K562 (cell line): Measurements from ENCODE around the gene HMGXB3. TPM values are rescaled to one million over a fixed set of nuclear protein-coding genes. Genes with fewer than 3 reads are reported as not detected.

ENCODE experiments used
- ATAC-seq: fragments of 200-7000 bp; cut with Tn5 transposase; 3 replicates; pipeline ENCODE4 v1.9.1; 2020; ENCODE audit warnings: moderate library complexity
- BruUV-seq: library from RNA; stranded (reverse); fragments of 400-500 nt; replicated peaks from 2 replicates; lab custom pipeline; 2021; lab: Mats Ljungman, UMichigan
- CTCF ChIA-PET: fragments of 300-600 bp; formaldehyde crosslinking; extraction: SDS; loops from one replicate; lab custom pipeline; 2021; ENCODE audit warnings: low intra/inter-chr PET ratio; lab: Yijun Ruan, JAX
- POLR2A ChIA-PET: fragments of 300-600, 350-650 bp; sonication (Branson Sonifier 250); formaldehyde crosslinking; extraction: SDS; loops from one replicate; lab custom pipeline; 2021; ENCODE audit warnings: antibody characterized with exemption, inconsistent platforms; lab: Yijun Ruan, JAX
- DNase-seq, 4 experiments: peaks; one replicate each; pipeline versions ENCODE4 v3.0.0 to v3.0.0-alpha.2; 2011 to 2018; ENCODE audit warnings: low spot score in 3 of 4, mixed read lengths in 3 of 4; ENCODE audit errors: extremely low read depth in 1 of 4
- FAIRE-seq: peaks from 2 replicates; lab custom pipeline; 2011; peaks lifted over from hg19 to GRCh38; lab: Jason Lieb, UNC
- H2AFZ ChIP-seq: 2 replicates; pipeline ENCODE4 v1.6.0; 2011; ENCODE audit warnings: low read depth, low read length, control low read depth, inconsistent platforms
- H3K27ac ChIP-seq: fragments of 200-600 bp; 3 replicates; pipeline ENCODE4 v1.8.0; 2011; ENCODE audit warnings: low read depth, mild to moderate bottlenecking, control low read depth, inconsistent platforms, low read length, moderate library complexity, mixed read lengths; ENCODE audit errors: extremely low read depth
- H3K27me3 ChIP-seq, 2 experiments: fragments of 300-600 bp in 1 of 2; 2 replicates in 1 of 2; 3 replicates in 1 of 2; pipeline versions ENCODE4 v1.6.0 to v1.8.0; 2011; ENCODE audit warnings: inconsistent platforms in 2 of 2, low read length in 2 of 2, mild to moderate bottlenecking in 1 of 2, mixed read lengths in 1 of 2, moderate library complexity in 1 of 2; ENCODE audit not compliant: control insufficient read depth in 2 of 2, insufficient read depth in 2 of 2
- H3K36me3 ChIP-seq: fragments of 300-600 bp; 3 replicates; pipeline ENCODE4 v1.8.0; 2011; ENCODE audit warnings: mild to moderate bottlenecking, low read length, inconsistent platforms; ENCODE audit not compliant: control insufficient read depth, insufficient read depth
- H3K4me1 ChIP-seq, 2 experiments: fragments of 200-600 bp in 1 of 2; replicated peaks in 1 of 2; 2 replicates in 1 of 2; 3 replicates in 1 of 2; pipeline versions ENCODE4 v1.5.1 to v1.8.0; 2011; ENCODE audit warnings: inconsistent platforms in 2 of 2, low read length in 2 of 2, mild to moderate bottlenecking in 1 of 2, mixed read lengths in 1 of 2, moderate library complexity in 1 of 2; ENCODE audit not compliant: control insufficient read depth in 2 of 2, insufficient read depth in 2 of 2
- H3K4me2 ChIP-seq: 2 replicates; pipeline ENCODE4 v1.6.1; 2011; ENCODE audit warnings: low read length, control low read depth, inconsistent platforms, mixed read lengths; ENCODE audit not compliant: insufficient read depth
- H3K4me3 ChIP-seq: fragments of 200-600 bp; sonication (generic), shearing (Covaris generic); 2 replicates; pipeline ENCODE4 v1.5.1; 2016; ENCODE audit warnings: control low read depth, inconsistent platforms
- H3K79me2 ChIP-seq: fragments of 200-600 bp; 3 replicates; pipeline ENCODE4 v1.8.0; 2011; ENCODE audit warnings: low read length, inconsistent platforms; ENCODE audit not compliant: control insufficient read depth, insufficient read depth
- H3K9ac ChIP-seq, 2 experiments: 2 replicates each; pipeline versions ENCODE4 v1.6.0 to v1.6.1; 2011; ENCODE audit warnings: low read depth in 2 of 2, low read length in 2 of 2, control low read depth in 1 of 2, inconsistent platforms in 1 of 2, mild to moderate bottlenecking in 1 of 2, mixed read lengths in 1 of 2; ENCODE audit not compliant: insufficient read depth in 1 of 2
- H3K9me1 ChIP-seq: one replicate; pipeline ENCODE4 v1.6.0; 2011; ENCODE audit warnings: inconsistent platforms, mild to moderate bottlenecking, low read length, moderate library complexity; ENCODE audit not compliant: control insufficient read depth, insufficient read depth
- H3K9me3 ChIP-seq: replicated peaks from 2 replicates; pipeline ENCODE4 v1.5.1; 2011; ENCODE audit warnings: low read depth, low read length, inconsistent platforms; ENCODE audit not compliant: control insufficient read depth, insufficient read depth
- H4K20me1 ChIP-seq: replicated peaks from 2 replicates; pipeline ENCODE4 v1.6.1; 2011; ENCODE audit warnings: low read length, inconsistent platforms, mixed read lengths; ENCODE audit not compliant: control insufficient read depth, insufficient read depth
- BCL6 ChIP-seq: fragments of 250-450 bp; sonication (Bioruptor Pico); IDR thresholded peaks from 2 replicates; pipeline ENCODE4 v1.4.0; 2020
- CCNT2 ChIP-seq: IDR thresholded peaks from 2 replicates; pipeline ENCODE4 v1.6.1; 2011; ENCODE audit warnings: borderline replicate concordance, low read depth, mild to moderate bottlenecking, moderate library complexity, mixed read lengths, low read length; ENCODE audit not compliant: insufficient read length; ENCODE audit errors: extremely low read depth
- ETV1 ChIP-seq: fragments of 450-650 bp; conservative IDR thresholded peaks from 2 replicates; pipeline ENCODE4 v1.6.1; 2016; ENCODE audit warnings: missing genetic modification characterization, control low read depth, low read depth, missing compliant biosample characterization
- GABPA ChIP-seq: fragments of 200-800 bp; sonication (Bioruptor generic); conservative IDR thresholded peaks from 2 replicates; pipeline ENCODE4 v1.6.1; 2016; ENCODE audit warnings: low read depth, missing genetic modification characterization, missing compliant biosample characterization
- HDAC3 ChIP-seq: fragments of 450-650 bp; IDR thresholded peaks from 2 replicates; pipeline ENCODE4 v1.6.1; 2018; ENCODE audit warnings: borderline replicate concordance, mild to moderate bottlenecking, moderate library complexity; ENCODE audit not compliant: partially characterized antibody
- LARP7 ChIP-seq: fragments of 450-650 bp; IDR thresholded peaks from 2 replicates; pipeline ENCODE4 v1.6.1; 2016
- RBM25 ChIP-seq: fragments of 200-400 bp; formaldehyde crosslinking; IDR thresholded peaks from 2 replicates; pipeline ENCODE4 v1.6.1; 2018; ENCODE audit warnings: low read length, low read depth, moderate library complexity; ENCODE audit not compliant: severe bottlenecking
- ZNF121 ChIP-seq: sonication (generic); formaldehyde crosslinking; conservative IDR thresholded peaks from 2 replicates; pipeline ENCODE4 v1.8.0; 2022; ENCODE audit warnings: missing genetic modification reagents
- ZNF445 ChIP-seq: fragments of 250-450 bp; sonication (Bioruptor Pico); IDR thresholded peaks from 2 replicates; pipeline ENCODE4 v1.4.0; 2020; ENCODE audit warnings: low read depth, mild to moderate bottlenecking, moderate library complexity
- ZNF780A ChIP-seq: fragments of 250-450 bp; sonication (Bioruptor Pico); IDR thresholded peaks from 2 replicates; pipeline ENCODE4 v1.5.0; 2021; ENCODE audit warnings: mild to moderate bottlenecking
- WGBS: fragments of 100-300 bp; shearing (Covaris generic); methylation state at CpG from one replicate; pipeline ENCODE4 v1.1.6; 2016; ENCODE audit warnings: low coverage, mixed read lengths; ENCODE audit not compliant: insufficient coverage; ENCODE audit errors: missing lambda C conversion rate; 5-methylcytosine and 5-hydroxymethylcytosine counted together
- in situ Hi-C: fragments of 300-500 bp; cut with MboI; formaldehyde crosslinking; loops from 4 replicates; pipeline ENCODE4 v1.15.0; 2018; ENCODE audit warnings: inconsistent platforms, mixed read lengths
- intact Hi-C: fragments of 100-400 bp; cut with micrococcal nuclease; formaldehyde crosslinking; loops from 2 replicates; pipeline ENCODE4 v1.14.2; 2022
- polyA plus RNA-seq, 8 experiments: library from polyadenylated mRNA; depleted of rRNA in 4 of 8; stranded (reverse) in 5 of 8; unstranded in 3 of 8; fragments of >200 nt; fragmentation: Nextera tagmentation in 2 of 8; fragmentation: Illumina TruSeq in 1 of 8; extraction: Ambion mirVana in 2 of 8; extraction: Trizol in 1 of 8; gene quantifications; 2 replicates each; pipeline versions ENCODE4 v1.2.1 to v1.2.3, GENCODE V29; 2011 to 2014; ENCODE audit warnings: inconsistent platforms in 1 of 8, missing spikeins in 1 of 8
- total RNA-seq, 7 experiments: library from RNA; depleted of rRNA in 6 of 7; stranded (reverse); fragments of >200 nt in 6 of 7; fragmentation: Illumina TruSeq in 2 of 7; extraction: Trizol in 2 of 7; gene quantifications; 2 replicates each; pipeline versions ENCODE4 v1.2.1 to v1.2.3, GENCODE V29; 2011 to 2021; ENCODE audit warnings: low replicate concordance in 1 of 7
- TF ChIP-seq, protein P1 (sequence below): fragments of 450-650 bp; IDR thresholded peaks from 2 replicates; pipeline ENCODE4 v1.6.1; 2016; ENCODE audit warnings: low read depth, mild to moderate bottlenecking, moderate library complexity
- TF ChIP-seq, protein P2 (sequence below): sonication (generic); formaldehyde crosslinking; IDR thresholded peaks from 2 replicates; pipeline ENCODE4 v1.8.0; 2023; ENCODE audit warnings: mild to moderate bottlenecking, missing genetic modification reagents
- TF ChIP-seq, protein P3 (sequence below): fragments of 250-450 bp; sonication (Bioruptor Pico); IDR thresholded peaks from 2 replicates; pipeline ENCODE4 v1.8.0; 2022; ENCODE audit warnings: inconsistent platforms, mild to moderate bottlenecking, moderate library complexity, borderline replicate concordance

Gene HMGXB3
- total and polyA plus RNA-seq, 9 of the 15 experiments (the other 6 are each of a cell fraction or from before 2014, with no cell fraction given): 1.8 to 44.1 (median 32.2) TPM

DNA sequence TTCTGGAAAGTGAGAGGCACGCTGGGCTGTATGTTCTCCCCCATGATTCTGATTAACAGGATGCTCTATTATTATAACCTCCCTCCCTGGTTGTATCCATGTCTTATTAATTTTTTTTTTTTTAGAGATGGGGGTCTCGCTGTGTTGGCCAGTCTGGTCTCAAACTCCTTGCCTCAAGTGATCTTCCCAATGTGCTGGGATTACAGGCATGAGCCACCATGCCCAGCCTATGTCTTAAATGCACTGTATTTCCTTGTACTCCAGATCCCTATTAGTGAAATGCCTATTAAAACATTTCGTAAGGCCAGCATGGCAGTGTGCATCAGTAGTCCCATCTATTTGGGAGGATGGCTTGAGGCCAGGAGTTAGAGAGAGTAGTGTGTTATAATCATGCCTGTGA is 7.1 kb upstream of the HMGXB3 start:
- 51% methylated on average over 3 of the region's 3 CpGs for WGBS
- Histone ChIP-seq H3K9me1 (no peaks in the 10 kb centered on the region), H3K4me2 (no peak overlapping the region), H3K27me3 (no peaks in the 10 kb centered on the region), H3K4me3 (no peak overlapping the region), H3K79me2 (0 out of 3 replicates have a peak, but pooled peaks cover under 1% of the 10 kb centered on the region), H3K36me3 (peaks cover 7% of the 10 kb centered on the region; the same call in 1 of the 3 replicates), H3K27ac (no peak overlapping the region), H3K9ac (no peak overlapping the region), H3K4me1 (no peaks in the 10 kb centered on the region; a peak in 2 of 5 replicates), H3K9me3 (no peaks in the 10 kb centered on the region), H4K20me1 (no peaks in the 10 kb centered on the region), H2AFZ (no peak overlapping the region)
- ATAC-seq: no peak
- intact Hi-C loops: loop anchor here (5.0 kb wide), 1 partner anchor 141 kb away; no protein-coding TSS in a partner anchor
- no TSS peak for BruUV-seq
- in situ Hi-C loops: no loop called here
- ChIA-PET POLR2A (interaction anchor here (1.5 kb wide), 1 partner anchor 34 kb away, joined by 3 read pairs; no protein-coding TSS in a partner anchor), CTCF (no interaction called here)
- no peak for DNase-seq
- no peak for FAIRE-seq
- TF ChIP-seq ETV1 (tag) (no peak), LARP7 (no peak), ZNF780A (CRISPR knock-in tag) (no peak), ZNF445 (CRISPR knock-in tag) (no peak), ZNF121 (peak; percentile 69), CCNT2 (no peak), GABPA (tag) (no peak), BCL6 (CRISPR knock-in tag) (no peak), HDAC3 (no peak), RBM25 (peak; percentile 43)
- TF ChIP-seq, protein P1, sequence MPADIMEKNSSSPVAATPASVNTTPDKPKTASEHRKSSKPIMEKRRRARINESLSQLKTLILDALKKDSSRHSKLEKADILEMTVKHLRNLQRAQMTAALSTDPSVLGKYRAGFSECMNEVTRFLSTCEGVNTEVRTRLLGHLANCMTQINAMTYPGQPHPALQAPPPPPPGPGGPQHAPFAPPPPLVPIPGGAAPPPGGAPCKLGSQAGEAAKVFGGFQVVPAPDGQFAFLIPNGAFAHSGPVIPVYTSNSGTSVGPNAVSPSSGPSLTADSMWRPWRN: no peak
- TF ChIP-seq, protein P2, sequence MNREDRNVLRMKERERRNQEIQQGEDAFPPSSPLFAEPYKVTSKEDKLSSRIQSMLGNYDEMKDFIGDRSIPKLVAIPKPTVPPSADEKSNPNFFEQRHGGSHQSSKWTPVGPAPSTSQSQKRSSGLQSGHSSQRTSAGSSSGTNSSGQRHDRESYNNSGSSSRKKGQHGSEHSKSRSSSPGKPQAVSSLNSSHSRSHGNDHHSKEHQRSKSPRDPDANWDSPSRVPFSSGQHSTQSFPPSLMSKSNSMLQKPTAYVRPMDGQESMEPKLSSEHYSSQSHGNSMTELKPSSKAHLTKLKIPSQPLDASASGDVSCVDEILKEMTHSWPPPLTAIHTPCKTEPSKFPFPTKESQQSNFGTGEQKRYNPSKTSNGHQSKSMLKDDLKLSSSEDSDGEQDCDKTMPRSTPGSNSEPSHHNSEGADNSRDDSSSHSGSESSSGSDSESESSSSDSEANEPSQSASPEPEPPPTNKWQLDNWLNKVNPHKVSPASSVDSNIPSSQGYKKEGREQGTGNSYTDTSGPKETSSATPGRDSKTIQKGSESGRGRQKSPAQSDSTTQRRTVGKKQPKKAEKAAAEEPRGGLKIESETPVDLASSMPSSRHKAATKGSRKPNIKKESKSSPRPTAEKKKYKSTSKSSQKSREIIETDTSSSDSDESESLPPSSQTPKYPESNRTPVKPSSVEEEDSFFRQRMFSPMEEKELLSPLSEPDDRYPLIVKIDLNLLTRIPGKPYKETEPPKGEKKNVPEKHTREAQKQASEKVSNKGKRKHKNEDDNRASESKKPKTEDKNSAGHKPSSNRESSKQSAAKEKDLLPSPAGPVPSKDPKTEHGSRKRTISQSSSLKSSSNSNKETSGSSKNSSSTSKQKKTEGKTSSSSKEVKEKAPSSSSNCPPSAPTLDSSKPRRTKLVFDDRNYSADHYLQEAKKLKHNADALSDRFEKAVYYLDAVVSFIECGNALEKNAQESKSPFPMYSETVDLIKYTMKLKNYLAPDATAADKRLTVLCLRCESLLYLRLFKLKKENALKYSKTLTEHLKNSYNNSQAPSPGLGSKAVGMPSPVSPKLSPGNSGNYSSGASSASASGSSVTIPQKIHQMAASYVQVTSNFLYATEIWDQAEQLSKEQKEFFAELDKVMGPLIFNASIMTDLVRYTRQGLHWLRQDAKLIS (CRISPR knock-in tag): no peak
- TF ChIP-seq, protein P3, sequence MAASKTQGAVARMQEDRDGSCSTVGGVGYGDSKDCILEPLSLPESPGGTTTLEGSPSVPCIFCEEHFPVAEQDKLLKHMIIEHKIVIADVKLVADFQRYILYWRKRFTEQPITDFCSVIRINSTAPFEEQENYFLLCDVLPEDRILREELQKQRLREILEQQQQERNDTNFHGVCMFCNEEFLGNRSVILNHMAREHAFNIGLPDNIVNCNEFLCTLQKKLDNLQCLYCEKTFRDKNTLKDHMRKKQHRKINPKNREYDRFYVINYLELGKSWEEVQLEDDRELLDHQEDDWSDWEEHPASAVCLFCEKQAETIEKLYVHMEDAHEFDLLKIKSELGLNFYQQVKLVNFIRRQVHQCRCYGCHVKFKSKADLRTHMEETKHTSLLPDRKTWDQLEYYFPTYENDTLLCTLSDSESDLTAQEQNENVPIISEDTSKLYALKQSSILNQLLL (CRISPR knock-in tag): no peak
